Prostate gland (tissue), 2 donors: Measurements from ENCODE around the gene PARVB. TPM values are rescaled to one million over a fixed set of nuclear protein-coding genes. Genes with fewer than 3 reads are reported as not detected.

ENCODE experiments used
- DNase-seq: peaks from one replicate; pipeline ENCODE4 v3.0.0-alpha.2; 2019; ENCODE audit warnings: low spot score
- H3K27ac ChIP-seq, 2 donors: fragments of 200-600 bp; sonication (generic); 2 replicates each; pipeline ENCODE4 v1.5.1; 2017 to 2019
- H3K27me3 ChIP-seq: fragments of 200-600 bp; sonication (generic); replicated peaks from 2 replicates; pipeline ENCODE4 v1.5.1; 2019; ENCODE audit not compliant: insufficient read depth
- H3K36me3 ChIP-seq, 2 donors: fragments of 200-600 bp; sonication (generic); 1 replicate in 1 of 2; 2 replicates in 1 of 2; pipeline versions ENCODE4 v1.5.1 to v1.8.1; 2017 to 2019
- H3K4me1 ChIP-seq: fragments of 200-600 bp; sonication (generic); replicated peaks from 2 replicates; pipeline ENCODE4 v1.5.1; 2019
- H3K4me3 ChIP-seq, 2 donors: fragments of 200-600 bp; sonication (generic); 2 replicates each; pipeline ENCODE4 v1.5.1; 2017 to 2019
- H3K9me3 ChIP-seq: fragments of 200-600 bp; sonication (generic); 2 replicates; pipeline ENCODE4 v1.5.1; 2017
- CTCF ChIP-seq, 4 experiments: fragments of 200-600 bp in 2 of 4; fragments of 450-650 bp in 2 of 4; sonication (generic) in 2 of 4; IDR thresholded peaks; 1 replicate in 3 of 4; 2 replicates in 1 of 4; pipeline ENCODE4 v1.5.1; 2016 to 2019; ENCODE audit warnings: antibody characterized with exemption in 4 of 4, mild to moderate bottlenecking in 2 of 4, moderate library complexity in 2 of 4
- POLR2A ChIP-seq: fragments of 450-650 bp; IDR thresholded peaks from one replicate; pipeline ENCODE4 v1.6.1; 2016; ENCODE audit warnings: antibody characterized with exemption, mild to moderate bottlenecking
- POLR2AphosphoS5 ChIP-seq: sonication (generic); formaldehyde crosslinking; IDR thresholded peaks from one replicate; pipeline ENCODE4 v1.6.1; 2017; ENCODE audit warnings: antibody characterized with exemption
- WGBS: methylation state at CpG from one replicate; pipeline ENCODE4 v1.1.5; 2018; 5-methylcytosine and 5-hydroxymethylcytosine counted together
- intact Hi-C: fragments of 100-400 bp; cut with DNase I; formaldehyde crosslinking; loops from one replicate; pipeline ENCODE4 v1.14.2; 2022
- total RNA-seq, 2 donors: library from RNA; depleted of rRNA; stranded (reverse); fragments of >200 nt; gene quantifications; one replicate each; pipeline ENCODE4 v1.1.0, GENCODE V29; 2016

The PARVB gene
- total RNA-seq, 2 donors from 2014 or later, result 11.7 to 28.4 TPM

- Histone ChIP-seq H3K4me1 (no peaks in the 10 kb centered on the region), H3K27me3 (no peaks in the 10 kb centered on the region), H3K27ac (no peak overlapping the region), H3K4me3 (no peak overlapping the region), H3K36me3 (no peaks in the 10 kb centered on the region), H3K9me3 (no peaks in the 10 kb centered on the region)
- intact Hi-C loops, result no loop called here
- WGBS, result 83% methylated on average over 13 of the region's 13 CpGs
- DNase-seq, result no peak
- TF ChIP-seq CTCF (IDR thresholded peaks at IDR 0.05), result no peak
- no peak for TF ChIP-seq POLR2AphosphoS5
- TF ChIP-seq POLR2A, result no peak
These were observed 108.0 kb downstream of the PARVB start for GRCh38 chr22:44131989-44132685.

GRCh38 chr22:44132724-44133123 is 108.6 kb downstream of the PARVB start:
- Histone ChIP-seq H3K36me3 (no peaks in the 10 kb centered on the region), H3K4me1 (no peaks in the 10 kb centered on the region), H3K9me3 (no peaks in the 10 kb centered on the region), H3K27ac (no peak overlapping the region), H3K4me3 (no peak overlapping the region), H3K27me3 (no peaks in the 10 kb centered on the region)
- intact Hi-C loops, result no loop called here
- TF ChIP-seq POLR2AphosphoS5 (no peak), POLR2A (no peak), CTCF (IDR thresholded peaks at IDR 0.05) (no peak)
- 73% methylated on average over 12 of the region's 12 CpGs for WGBS
- DNase-seq, result no peak

GRCh38 chr22:44133161-44133560 is 109.1 kb downstream of the PARVB start:
- Histone ChIP-seq H3K27me3 (no peaks in the 10 kb centered on the region), H3K4me1 (no peaks in the 10 kb centered on the region), H3K36me3 (no peaks in the 10 kb centered on the region), H3K9me3 (no peaks in the 10 kb centered on the region), H3K4me3 (no peak overlapping the region), H3K27ac (no peak overlapping the region)
- intact Hi-C loops, result no loop called here
- no peak for DNase-seq
- no peak for TF ChIP-seq POLR2A
- no peak for TF ChIP-seq POLR2AphosphoS5
- no peak for TF ChIP-seq CTCF (IDR thresholded peaks at IDR 0.05)
- 80% methylated on average over 6 of the region's 6 CpGs for WGBS

GRCh38 chr22:44133901-44134571 is 109.9 kb downstream of the PARVB start:
- Histone ChIP-seq H3K36me3 (no peaks in the 10 kb centered on the region), H3K27me3 (no peaks in the 10 kb centered on the region), H3K4me3 (no peak overlapping the region), H3K9me3 (no peaks in the 10 kb centered on the region), H3K27ac (no peak overlapping the region), H3K4me1 (no peaks in the 10 kb centered on the region)
- TF ChIP-seq POLR2A, result no peak
- WGBS, result 68% methylated on average over 21 of the region's 21 CpGs
- no peak for DNase-seq
- intact Hi-C loops, result no loop called here

- Histone ChIP-seq H3K27me3 (no peaks in the 10 kb centered on the region), H3K4me3 (no peak overlapping the region), H3K4me1 (no peaks in the 10 kb centered on the region), H3K9me3 (no peaks in the 10 kb centered on the region), H3K36me3 (no peaks in the 10 kb centered on the region), H3K27ac (no peak overlapping the region)
- 92% methylated on average over 8 of the region's 8 CpGs for WGBS
- intact Hi-C loops, result no loop called here
- DNase-seq, result no peak
- TF ChIP-seq POLR2AphosphoS5 (no peak), CTCF (IDR thresholded peaks at IDR 0.05) (no peak), POLR2A (no peak)
These were observed 112.0 kb downstream of the PARVB start for GRCh38 chr22:44136112-44136511.
